HepG2 (cell line): Measurements from ENCODE around the gene RHEBL1. TPM values are rescaled to one million over a fixed set of nuclear protein-coding genes. Genes with fewer than 3 reads are reported as not detected.
A peak's percentile ranks its signal among the peaks of the same experiment; 100 is the strongest.

Source experiments
- ATF2 ChIP-seq: sonication (generic); formaldehyde crosslinking; IDR thresholded peaks from 2 replicates; pipeline ENCODE4 v1.4.0; 2020; ENCODE audit warnings: missing genetic modification reagents
- ATF4 ChIP-seq, 2 experiments: fragments of 450-650 bp in 1 of 2; sonication (generic) in 1 of 2; formaldehyde crosslinking; IDR thresholded peaks; 2 replicates each; pipeline versions ENCODE4 v1.5.0 to v1.8.0; 2020 to 2022; ENCODE audit warnings: mild to moderate bottlenecking in 1 of 2, missing genetic modification reagents in 1 of 2
- CC2D1A ChIP-seq: sonication (generic); formaldehyde crosslinking; IDR thresholded peaks from 2 replicates; pipeline ENCODE4 v1.8.1; 2023; ENCODE audit warnings: mild to moderate bottlenecking, missing genetic modification reagents
- DR1 ChIP-seq: sonication (generic); formaldehyde crosslinking; IDR thresholded peaks from 2 replicates; pipeline ENCODE4 v1.8.0; 2021; ENCODE audit warnings: mild to moderate bottlenecking, missing genetic modification reagents, inconsistent platforms
- FOXP1 ChIP-seq, 2 experiments: fragments of 450-650 bp in 1 of 2; IDR thresholded peaks; 2 replicates each; pipeline ENCODE4 v1.6.1; 2017 to 2018; ENCODE audit warnings: antibody characterized with exemption in 1 of 2
- GATAD2A ChIP-seq: IDR thresholded peaks from 2 replicates; pipeline ENCODE4 v1.6.1; 2016
- ISL2 ChIP-seq: sonication (generic); formaldehyde crosslinking; IDR thresholded peaks from 2 replicates; pipeline ENCODE4 v1.5.0; 2020; ENCODE audit warnings: missing genetic modification reagents
- KLF11 ChIP-seq: IDR thresholded peaks from 2 replicates; pipeline ENCODE4 v1.6.1; 2016; ENCODE audit warnings: missing compliant biosample characterization
- MBD4 ChIP-seq: IDR thresholded peaks from 2 replicates; pipeline ENCODE4 v1.6.1; 2012; ENCODE audit warnings: low read length, inconsistent platforms, borderline replicate concordance
- REXO4 ChIP-seq: sonication (generic); formaldehyde crosslinking; IDR thresholded peaks from 2 replicates; pipeline ENCODE4 v1.8.0; 2022; ENCODE audit warnings: missing genetic modification reagents, mild to moderate bottlenecking, borderline replicate concordance
- RXRB ChIP-seq: IDR thresholded peaks from 2 replicates; pipeline ENCODE4 v1.6.1; 2016; ENCODE audit warnings: borderline replicate concordance, missing genetic modification reagents, missing compliant biosample characterization
- TEAD3 ChIP-seq: optimal IDR thresholded peaks from 2 replicates; pipeline ENCODE3; 2016; ENCODE audit warnings: borderline replicate concordance
- TFDP1 ChIP-seq: IDR thresholded peaks from 2 replicates; pipeline ENCODE4 v1.6.1; 2016; ENCODE audit warnings: missing compliant biosample characterization, missing genetic modification reagents, borderline replicate concordance
- ZBTB10 ChIP-seq: sonication (generic); formaldehyde crosslinking; IDR thresholded peaks from 2 replicates; pipeline ENCODE4 v1.4.0; 2020; ENCODE audit warnings: missing genetic modification reagents, borderline replicate concordance
- ZBTB7B ChIP-seq: sonication (generic); formaldehyde crosslinking; IDR thresholded peaks from 2 replicates; pipeline ENCODE4 v1.4.0; 2020; ENCODE audit warnings: missing genetic modification reagents
- ZC3H13 ChIP-seq: sonication (generic); formaldehyde crosslinking; IDR thresholded peaks from 2 replicates; pipeline ENCODE4 v1.8.1; 2023; ENCODE audit warnings: mild to moderate bottlenecking, missing genetic modification reagents, moderate library complexity
- ZNF18 ChIP-seq: sonication (generic); formaldehyde crosslinking; IDR thresholded peaks from 2 replicates; pipeline ENCODE4 v1.8.0; 2022; ENCODE audit warnings: mild to moderate bottlenecking, missing genetic modification reagents; ENCODE audit not compliant: insufficient replicate concordance
- ZNF34 ChIP-seq: sonication (generic); formaldehyde crosslinking; IDR thresholded peaks from 2 replicates; pipeline ENCODE4 v1.4.0; 2020; ENCODE audit warnings: mild to moderate bottlenecking, missing genetic modification reagents, borderline replicate concordance
- ZNF430 ChIP-seq: sonication (generic); formaldehyde crosslinking; IDR thresholded peaks from 2 replicates; pipeline ENCODE4 v1.9.0; 2021; ENCODE audit warnings: mild to moderate bottlenecking, missing genetic modification reagents
- ZNF576 ChIP-seq: sonication (generic); formaldehyde crosslinking; IDR thresholded peaks from 2 replicates; pipeline ENCODE4 v1.4.0; 2020; ENCODE audit warnings: mild to moderate bottlenecking, missing genetic modification reagents
- ZNF577 ChIP-seq: sonication (generic); formaldehyde crosslinking; IDR thresholded peaks from 2 replicates; pipeline ENCODE4 v1.4.0; 2020; ENCODE audit warnings: mild to moderate bottlenecking, low read depth, missing genetic modification reagents, borderline replicate concordance
- polyA plus RNA-seq, 8 experiments: library from polyadenylated mRNA; depleted of rRNA in 3 of 8; stranded (reverse) in 7 of 8; unstranded in 1 of 8; fragments of >200 nt; fragmentation: Illumina TruSeq in 4 of 8; extraction: Trizol in 4 of 8; gene quantifications; 2 replicates each; pipeline versions ENCODE4 v1.2.1 to v1.2.3, GENCODE V29; 2011 to 2016; ENCODE audit warnings: low read depth in 4 of 8, missing spikeins in 1 of 8, mixed read lengths in 1 of 8; ENCODE audit not compliant: insufficient read depth in 1 of 8
- total RNA-seq, 5 experiments: library from RNA; depleted of rRNA; stranded (reverse); fragments of >200 nt; fragmentation: Illumina TruSeq; extraction: Trizol; gene quantifications; 2 replicates each; pipeline ENCODE4 v1.2.3, GENCODE V29; 2016; ENCODE audit warnings: low read depth in 1 of 5

The RHEBL1 gene
- total and polyA plus RNA-seq, 2 of the 13 experiments (the other 11 are each of a cell fraction or from before 2014, with no cell fraction given) = 1.4 to 2.5 TPM

GRCh38 chr12:49069507-49070346, at the start of gene RHEBL1 (continued):
- TF ChIP-seq ZNF576 (no peak), ZNF18 (CRISPR knock-in tag) (no peak), KLF11 (CRISPR knock-in tag) (no peak), ATF2 (peak; percentile 40; the same call in 1 of the 2 replicates), TFDP1 (CRISPR knock-in tag) (peak; percentile 85; the same call in 1 of the 2 replicates), CC2D1A (CRISPR knock-in tag) (no peak), GATAD2A (CRISPR knock-in tag) (no peak), ATF4 (CRISPR knock-in tag; IDR thresholded peaks at IDR 0.05) (peak in 1 of 2 experiments; percentile 89; a peak in 2 of 4 replicates), ZBTB7B (CRISPR knock-in tag) (no peak), RXRB (CRISPR knock-in tag) (peak; percentile 30; the same call in 1 of the 2 replicates), ZNF34 (CRISPR knock-in tag) (no peak), MBD4 (no peak), ZNF577 (CRISPR knock-in tag) (no peak), DR1 (CRISPR knock-in tag) (0 out of 2 replicates have a peak, but pooled peaks have one; percentile 31), ZBTB10 (no peak), TEAD3 (CRISPR knock-in tag) (peak; percentile 10), FOXP1 (IDR thresholded peaks at IDR 0.05) (no peak), FOXP1 (CRISPR knock-in tag; IDR thresholded peaks at IDR 0.05) (no peak), REXO4 (no peak), ZC3H13 (CRISPR knock-in tag) (no peak), ZNF430 (CRISPR knock-in tag) (0 out of 2 replicates have a peak, but pooled peaks have one; percentile 37), ISL2 (CRISPR knock-in tag) (peak; percentile 29; the same call in 1 of the 2 replicates)
